Subcutaneous adipose tissue (tissue), 4 donors: Measurements from ENCODE around the gene SBK2. TPM values are rescaled to one million over a fixed set of nuclear protein-coding genes. Genes with fewer than 3 reads are reported as not detected.

Experiments
- total RNA-seq, 4 donors: library from RNA; depleted of rRNA; stranded (reverse); fragments of >200 nt; gene quantifications; one replicate each; pipeline ENCODE4 v1.1.0, GENCODE V29; 2016
- TF ChIP-seq, protein P1 (sequence below): fragments of 450-650 bp; IDR thresholded peaks from one replicate; pipeline ENCODE4 v1.5.1; 2016; ENCODE audit warnings: low read depth, mild to moderate bottlenecking, control low read depth, antibody characterized with exemption, moderate library complexity

The SBK2 gene
- total RNA-seq, 4 donors from 2014 or later: not detected

DNA sequence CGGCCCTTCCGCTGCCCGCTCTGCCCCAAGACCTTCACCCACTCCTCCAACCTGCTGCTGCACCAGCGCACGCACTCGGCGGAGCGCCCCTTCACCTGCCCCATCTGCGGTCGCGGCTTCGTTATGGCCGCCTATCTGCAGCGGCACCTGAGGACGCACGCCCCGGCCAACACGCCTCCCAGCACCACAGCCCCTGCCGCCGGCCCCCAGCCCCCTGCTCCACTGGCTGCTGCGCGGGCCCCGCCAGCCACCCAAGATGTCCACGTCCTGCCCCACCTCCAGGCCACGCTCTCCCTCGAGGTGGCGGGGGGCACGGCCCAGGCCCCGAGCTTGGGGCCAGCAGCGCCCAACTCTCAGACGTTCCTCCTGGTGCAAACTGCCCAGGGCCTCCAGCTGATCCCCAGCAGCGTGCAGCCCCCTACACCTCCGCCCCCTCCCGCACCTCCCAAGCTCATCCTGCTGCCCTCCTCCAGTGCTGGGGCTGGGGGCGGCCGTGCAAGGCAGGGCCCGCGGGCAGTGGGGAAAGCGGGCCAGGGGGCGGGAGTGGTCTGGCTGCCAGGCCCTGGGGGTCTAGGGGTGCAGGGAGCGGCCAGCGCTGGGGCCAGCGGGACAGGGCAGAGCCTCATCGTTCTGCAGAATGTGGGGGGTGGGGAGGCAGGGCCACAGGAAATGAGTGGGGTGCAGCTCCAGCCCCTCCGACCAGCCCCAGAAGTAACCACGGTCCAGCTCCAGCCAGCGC, 53.8 kb downstream of the SBK2 start:
- TF ChIP-seq, protein P1, sequence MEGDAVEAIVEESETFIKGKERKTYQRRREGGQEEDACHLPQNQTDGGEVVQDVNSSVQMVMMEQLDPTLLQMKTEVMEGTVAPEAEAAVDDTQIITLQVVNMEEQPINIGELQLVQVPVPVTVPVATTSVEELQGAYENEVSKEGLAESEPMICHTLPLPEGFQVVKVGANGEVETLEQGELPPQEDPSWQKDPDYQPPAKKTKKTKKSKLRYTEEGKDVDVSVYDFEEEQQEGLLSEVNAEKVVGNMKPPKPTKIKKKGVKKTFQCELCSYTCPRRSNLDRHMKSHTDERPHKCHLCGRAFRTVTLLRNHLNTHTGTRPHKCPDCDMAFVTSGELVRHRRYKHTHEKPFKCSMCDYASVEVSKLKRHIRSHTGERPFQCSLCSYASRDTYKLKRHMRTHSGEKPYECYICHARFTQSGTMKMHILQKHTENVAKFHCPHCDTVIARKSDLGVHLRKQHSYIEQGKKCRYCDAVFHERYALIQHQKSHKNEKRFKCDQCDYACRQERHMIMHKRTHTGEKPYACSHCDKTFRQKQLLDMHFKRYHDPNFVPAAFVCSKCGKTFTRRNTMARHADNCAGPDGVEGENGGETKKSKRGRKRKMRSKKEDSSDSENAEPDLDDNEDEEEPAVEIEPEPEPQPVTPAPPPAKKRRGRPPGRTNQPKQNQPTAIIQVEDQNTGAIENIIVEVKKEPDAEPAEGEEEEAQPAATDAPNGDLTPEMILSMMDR: no peak

DNA sequence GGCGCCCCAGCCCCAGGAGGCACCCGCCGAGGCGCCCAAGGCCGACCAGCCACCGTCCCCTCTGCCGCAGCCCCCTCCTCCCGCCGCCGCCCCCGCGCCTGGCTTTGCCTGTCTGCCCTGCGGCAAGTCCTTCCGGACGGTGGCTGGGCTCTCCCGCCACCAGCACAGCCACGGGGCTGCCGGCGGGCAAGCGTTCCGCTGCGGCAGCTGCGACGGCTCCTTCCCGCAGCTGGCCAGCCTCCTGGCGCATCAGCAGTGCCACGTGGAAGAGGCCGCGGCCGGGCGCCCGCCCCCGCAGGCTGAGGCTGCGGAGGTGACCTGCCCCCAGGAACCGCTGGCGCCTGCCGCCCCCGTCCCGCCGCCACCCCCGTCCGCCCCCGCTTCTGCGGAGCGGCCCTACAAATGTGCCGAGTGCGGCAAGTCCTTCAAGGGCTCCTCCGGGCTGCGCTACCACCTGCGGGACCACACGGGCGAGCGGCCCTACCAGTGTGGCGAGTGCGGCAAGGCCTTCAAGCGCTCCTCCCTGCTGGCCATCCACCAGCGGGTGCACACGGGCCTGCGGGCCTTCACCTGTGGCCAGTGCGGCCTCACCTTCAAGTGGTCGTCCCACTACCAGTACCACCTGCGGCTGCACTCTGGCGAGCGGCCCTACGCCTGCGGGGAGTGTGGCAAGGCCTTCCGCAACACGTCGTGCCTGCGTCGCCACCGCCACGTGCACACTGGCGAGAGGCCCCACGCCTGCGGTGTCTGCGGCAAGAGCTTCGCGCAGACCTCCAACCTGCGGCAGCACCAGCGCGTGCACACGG, 54.6 kb downstream of the SBK2 start:
- TF ChIP-seq, protein P1: no peak

DNA sequence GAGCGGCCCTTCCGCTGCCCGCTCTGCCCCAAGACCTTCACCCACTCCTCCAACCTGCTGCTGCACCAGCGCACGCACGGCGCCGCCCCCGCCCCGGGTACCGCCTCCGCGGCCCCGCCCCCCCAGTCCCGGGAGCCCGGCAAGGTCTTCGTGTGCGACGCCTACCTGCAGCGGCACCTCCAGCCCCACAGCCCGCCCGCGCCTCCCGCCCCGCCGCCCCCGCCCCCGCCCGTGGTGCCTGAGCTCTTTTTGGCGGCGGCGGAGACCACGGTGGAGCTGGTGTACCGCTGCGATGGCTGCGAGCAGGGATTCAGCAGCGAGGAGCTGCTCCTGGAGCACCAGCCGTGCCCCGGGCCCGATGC, 55.2 kb downstream of the SBK2 start:
- TF ChIP-seq, protein P1: no peak

DNA sequence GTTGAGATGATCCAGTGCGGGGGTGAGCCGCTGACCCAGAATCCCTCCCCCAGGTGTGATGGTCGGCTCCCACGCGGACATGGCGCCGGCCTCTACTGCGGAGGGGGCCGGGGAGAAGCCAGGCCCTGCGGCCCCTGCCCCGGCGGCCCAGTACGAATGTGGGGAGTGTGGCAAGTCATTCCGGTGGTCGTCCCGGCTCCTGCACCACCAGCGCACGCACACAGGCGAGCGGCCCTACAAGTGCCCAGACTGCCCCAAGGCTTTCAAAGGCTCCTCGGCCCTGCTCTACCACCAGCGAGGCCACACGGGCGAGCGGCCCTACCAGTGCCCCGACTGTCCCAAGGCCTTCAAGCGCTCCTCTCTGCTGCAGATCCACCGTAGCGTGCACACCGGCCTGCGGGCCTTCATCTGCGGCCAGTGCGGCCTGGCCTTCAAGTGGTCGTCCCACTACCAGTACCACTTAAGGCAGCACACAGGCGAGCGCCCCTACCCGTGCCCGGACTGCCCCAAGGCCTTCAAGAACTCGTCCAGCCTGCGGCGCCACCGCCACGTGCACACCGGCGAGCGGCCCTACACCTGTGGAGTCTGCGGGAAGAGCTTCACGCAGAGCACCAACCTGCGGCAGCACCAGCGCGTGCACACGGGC, 55.7 kb downstream of the SBK2 start:
- TF ChIP-seq, protein P1: no peak

DNA sequence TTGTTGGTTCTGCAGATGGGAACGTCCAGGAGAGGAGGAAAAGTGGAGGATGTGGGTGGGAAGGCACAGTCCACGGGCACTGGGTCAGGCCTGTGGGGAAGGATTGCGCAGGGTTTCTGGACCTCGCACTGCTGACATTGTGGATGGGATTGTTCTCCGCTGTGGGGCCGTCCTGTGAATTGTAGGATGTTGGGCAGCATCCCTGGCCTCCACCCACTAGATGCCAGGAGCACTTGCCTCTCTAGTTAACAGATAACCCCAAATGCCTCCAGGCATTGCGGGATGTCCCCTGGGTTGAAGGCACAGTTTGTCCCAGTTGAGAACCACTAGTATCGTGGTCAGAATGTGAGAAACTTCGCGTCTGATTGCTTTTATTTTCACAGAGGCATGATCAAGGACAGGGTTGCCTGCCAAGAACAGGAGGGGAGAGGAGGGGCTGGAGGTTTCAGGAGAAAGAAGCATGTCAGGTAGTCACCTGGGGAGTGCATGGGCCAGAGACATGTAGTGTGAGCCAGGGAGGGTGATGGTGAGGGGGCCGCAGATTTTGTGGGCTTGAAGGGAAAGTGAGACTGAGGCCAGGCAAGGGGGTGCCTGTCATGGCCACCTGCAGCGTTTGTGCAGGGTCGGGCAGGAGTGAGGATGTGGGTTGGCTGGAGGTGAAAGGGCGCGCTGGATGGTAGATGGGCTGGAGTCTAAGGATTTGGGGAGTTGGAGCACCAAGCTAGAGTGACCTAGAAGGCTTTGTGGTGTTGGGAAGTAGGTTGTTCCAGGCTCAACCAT, 57.3 kb downstream of the SBK2 start:
- TF ChIP-seq, protein P1: no peak

DNA sequence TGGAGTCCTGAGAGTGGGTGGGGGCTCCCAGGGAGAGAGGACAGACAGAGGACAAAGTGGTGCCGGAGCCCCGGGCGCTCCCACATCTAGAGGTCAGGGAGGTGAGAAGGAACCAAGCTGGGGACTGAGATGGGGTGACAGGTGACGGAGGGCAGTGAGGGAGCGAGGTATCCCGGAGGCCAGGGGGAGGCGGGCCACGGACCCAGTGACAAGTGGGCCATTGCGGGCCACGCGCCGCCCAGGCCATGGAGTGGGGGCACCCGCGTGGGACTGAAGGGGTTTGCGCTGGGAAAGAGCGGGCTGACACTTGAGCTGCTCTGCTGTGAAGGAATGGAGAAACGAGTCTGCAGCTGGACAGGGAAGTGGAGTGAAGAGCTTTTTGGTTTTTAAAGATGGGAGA, 57.9 kb downstream of the SBK2 start:
- TF ChIP-seq, protein P1: no peak

Other genes starting within 250 kb of the SBK2 start
- gene TMEM150B, start 211.8 kb downstream of the SBK2 start, total RNA-seq: 10 to 100 TPM in 3 of 4 donors, 1 to 10 TPM in 1; 10.0 to 17.8 (median 14.4) TPM
- 10 to 100 TPM in 1 of 4 donors, 1 to 10 TPM in 3; 7.0 to 24.1 (median 8.0) TPM for gene KMT5C, start 197.3 kb downstream of the SBK2 start, total RNA-seq
- gene COX6B2, start 182.4 kb downstream of the SBK2 start, total RNA-seq: not detected
- gene GARIN5B, start 173.9 kb downstream of the SBK2 start, total RNA-seq: not detected
- not detected for gene IL11, start 166.7 kb downstream of the SBK2 start, total RNA-seq
- not detected for gene TMEM190, start 160.3 kb downstream of the SBK2 start, total RNA-seq
- 1 to 10 TPM in 1 of 4 donors, under 1 TPM in 1, not detected in 2; 0.44 to 2.8 TPM for gene TMEM238, start 152.8 kb downstream of the SBK2 start, total RNA-seq
- 100 to 1,000 TPM; 283 to 590 (median 367) TPM for gene RPL28, start 151.2 kb downstream of the SBK2 start, total RNA-seq
- 10 to 100 TPM in 1 of 4 donors, 1 to 10 TPM in 3; 4.1 to 12.8 (median 8.6) TPM for gene UBE2S, start 129.3 kb downstream of the SBK2 start, total RNA-seq
- under 1 TPM in 1 of 4 donors, not detected in 3; 0.16 TPM for gene SHISA7, start 93.8 kb downstream of the SBK2 start, total RNA-seq
- 10 to 100 TPM; 38.2 to 62.4 (median 45.7) TPM for gene ISOC2, start 75.5 kb downstream of the SBK2 start, total RNA-seq
- gene C19orf85, start 72.4 kb downstream of the SBK2 start, total RNA-seq: not detected
- gene ZNF628, start 60.5 kb downstream of the SBK2 start, total RNA-seq: 1 to 10 TPM in 3 of 4 donors, under 1 TPM in 1; 0.88 to 2.6 (median 2.3) TPM
- 1 to 10 TPM; 1.0 to 2.3 (median 1.6) TPM for gene NAT14, start 51.9 kb downstream of the SBK2 start, total RNA-seq
- 10 to 100 TPM in 2 of 4 donors, 1 to 10 TPM in 2; 2.1 to 16.7 (median 9.1) TPM for gene SSC5D, start 48.7 kb downstream of the SBK2 start, total RNA-seq
- not detected for gene SBK3, start 8.4 kb upstream of the SBK2 start, total RNA-seq
- gene ZNF579, start 43.7 kb upstream of the SBK2 start, total RNA-seq: 1 to 10 TPM in 1 of 4 donors, under 1 TPM in 2, not detected in 1; 0.51 to 5.3 (median 0.66) TPM
- 10 to 100 TPM in 1 of 4 donors, 1 to 10 TPM in 3; 1.8 to 12.1 (median 2.7) TPM for gene FIZ1, start 62.4 kb upstream of the SBK2 start, total RNA-seq
- 10 to 100 TPM in 3 of 4 donors, 1 to 10 TPM in 1; 3.8 to 33.5 (median 26.4) TPM for gene ZNF524, start 63.2 kb upstream of the SBK2 start, total RNA-seq
- 1 to 10 TPM; 1.8 to 8.9 (median 3.6) TPM for gene ZNF865, start 68.5 kb upstream of the SBK2 start, total RNA-seq
- gene ZNF784, start 87.4 kb upstream of the SBK2 start, total RNA-seq: 1 to 10 TPM; 1.3 to 6.0 (median 2.3) TPM
- 10 to 100 TPM in 3 of 4 donors, 1 to 10 TPM in 1; 5.9 to 35.4 (median 12.3) TPM for gene ZNF580, start 103.9 kb upstream of the SBK2 start, total RNA-seq
- 10 to 100 TPM in 3 of 4 donors, 1 to 10 TPM in 1; 6.4 to 25.5 (median 19.0) TPM for gene ZNF581, start 106.5 kb upstream of the SBK2 start, total RNA-seq
- gene CCDC106, start 111.1 kb upstream of the SBK2 start, total RNA-seq: 10 to 100 TPM in 1 of 4 donors, 1 to 10 TPM in 3; 1.8 to 24.1 (median 8.4) TPM
- gene U2AF2, start 117.9 kb upstream of the SBK2 start, total RNA-seq: 10 to 100 TPM; 51.8 to 96.8 (median 72.5) TPM
- gene EPN1, start 138.1 kb upstream of the SBK2 start, total RNA-seq: 100 to 1,000 TPM in 1 of 4 donors, 10 to 100 TPM in 3; 27.6 to 118 (median 59.7) TPM
- gene NLRP9, start 201.3 kb upstream of the SBK2 start, total RNA-seq: not detected
- not detected for gene RFPL4A, start 222.0 kb upstream of the SBK2 start, total RNA-seq
- not detected for gene RFPL4AL1, start 232.0 kb upstream of the SBK2 start, total RNA-seq